PC-3 (cell line): ENCODE measurements around the gene DNPEP.

Experiments
- CTCF ChIP-seq: fragments of 300-600 bp; sonication (generic); conservative IDR thresholded peaks from 2 replicates; pipeline ENCODE4 v1.5.1; 2017; ENCODE audit warnings: antibody characterized with exemption, low read depth, mild to moderate bottlenecking, low read length
- EZH2 ChIP-seq: fragments of 300-600 bp; sonication (generic); IDR thresholded peaks from one replicate; pipeline ENCODE4 v1.6.1; 2017; ENCODE audit warnings: antibody characterized with exemption, mild to moderate bottlenecking, low read length; ENCODE audit not compliant: unreplicated experiment
- EZH2phosphoT487 ChIP-seq: fragments of 300-600 bp; sonication (generic); IDR thresholded peaks from 2 replicates; pipeline ENCODE4 v1.6.1; 2018; ENCODE audit warnings: mild to moderate bottlenecking, antibody characterized with exemption, low read length, borderline replicate concordance

GRCh38 chr2:219325657-219326315 lies 61.9 kb downstream of the DNPEP start:
- TF ChIP-seq CTCF (no peak), EZH2phosphoT487 (no peak), EZH2 (no peak)
